HG02852 (cell line): ENCODE data around the gene OR6A2.
A peak's percentile ranks its signal among the peaks of the same experiment; 100 is the strongest.

ENCODE experiments used
- ATAC-seq: cut with Tn5 transposase; IDR thresholded peaks from one replicate; pipeline ENCODE4 v1.9.1; 2021; ENCODE audit warnings: mild to moderate bottlenecking, moderate library complexity; ENCODE audit not compliant: unreplicated experiment

OR6A2 gene

DNA sequence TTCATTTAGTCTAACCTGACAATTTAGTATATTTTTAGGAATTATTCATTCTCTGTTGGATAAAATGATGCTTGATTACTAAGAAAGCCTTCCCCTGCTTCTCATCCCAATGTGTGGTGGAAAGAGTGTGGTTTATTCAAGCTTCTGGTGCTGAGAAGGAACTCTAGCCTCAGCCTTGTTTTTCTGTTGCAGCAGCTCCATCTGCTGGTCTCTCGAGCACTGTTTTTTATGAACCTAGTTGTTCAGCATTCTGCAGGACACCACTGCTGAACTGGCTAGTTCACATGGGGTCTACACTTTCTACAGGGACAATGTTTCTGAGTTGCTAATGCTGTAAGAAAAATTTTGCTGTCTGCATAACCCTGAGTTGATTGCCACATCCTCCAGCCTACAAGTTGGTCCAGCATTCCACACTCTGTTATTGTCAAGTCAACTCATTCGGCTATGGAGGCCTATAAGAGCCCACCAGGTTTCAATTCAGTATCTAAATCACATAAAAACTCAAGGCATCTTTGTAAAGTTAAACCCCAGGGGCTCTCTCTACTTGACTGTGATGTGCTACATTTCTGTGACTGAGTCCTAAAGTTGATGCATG is 42.0 kb downstream of the OR6A2 start:
- ATAC-seq, result peak; percentile 79

DNA sequence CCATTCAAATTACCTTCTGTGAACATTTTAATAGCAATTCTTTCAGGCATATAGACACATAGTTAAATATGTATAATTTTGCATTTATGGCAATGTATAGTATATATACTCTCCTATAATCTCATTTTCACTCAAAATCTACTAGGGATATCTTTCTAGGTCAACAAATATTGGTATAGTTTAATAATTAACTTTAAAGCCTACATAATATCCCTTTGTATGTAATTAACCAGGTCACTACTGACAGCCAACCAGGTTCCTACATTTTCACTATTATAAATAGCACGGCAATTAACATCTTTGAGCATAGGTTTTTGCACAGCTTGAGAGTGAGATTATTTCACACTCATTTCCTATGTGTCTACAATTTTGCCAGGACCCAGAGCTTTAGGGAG is 43.5 kb downstream of the OR6A2 start:
- ATAC-seq, result no peak

DNA sequence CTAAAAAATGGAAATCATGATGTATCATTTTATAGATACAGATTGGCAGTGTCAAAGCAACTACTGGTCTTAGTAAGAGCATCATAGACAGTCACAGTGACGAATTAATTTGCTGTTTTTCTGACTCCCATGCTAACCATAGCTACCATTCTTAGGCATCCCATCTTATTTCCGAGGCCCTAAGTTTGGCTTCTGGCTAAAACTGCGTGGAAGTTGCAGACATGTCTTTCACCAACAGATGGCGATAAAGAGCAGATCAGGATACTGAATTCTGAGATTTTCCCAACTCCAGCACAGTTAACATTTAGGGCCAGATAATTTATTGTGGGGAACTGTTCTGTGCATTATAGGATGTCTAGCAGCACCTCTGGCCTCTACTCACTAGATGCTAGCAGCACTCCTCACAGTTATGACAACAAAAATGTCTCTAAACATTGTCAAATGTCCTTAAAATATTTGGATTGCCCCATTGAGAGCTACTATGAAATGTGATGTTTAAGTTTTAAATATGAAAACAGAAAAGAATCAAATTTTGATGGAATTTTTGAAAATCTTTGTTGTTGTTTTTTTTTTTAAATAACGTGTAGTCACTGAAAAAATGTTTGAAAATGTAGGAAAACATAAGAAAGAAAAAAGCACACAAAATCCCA is 44.1 kb downstream of the OR6A2 start:
- ATAC-seq, result peak; percentile 52

DNA sequence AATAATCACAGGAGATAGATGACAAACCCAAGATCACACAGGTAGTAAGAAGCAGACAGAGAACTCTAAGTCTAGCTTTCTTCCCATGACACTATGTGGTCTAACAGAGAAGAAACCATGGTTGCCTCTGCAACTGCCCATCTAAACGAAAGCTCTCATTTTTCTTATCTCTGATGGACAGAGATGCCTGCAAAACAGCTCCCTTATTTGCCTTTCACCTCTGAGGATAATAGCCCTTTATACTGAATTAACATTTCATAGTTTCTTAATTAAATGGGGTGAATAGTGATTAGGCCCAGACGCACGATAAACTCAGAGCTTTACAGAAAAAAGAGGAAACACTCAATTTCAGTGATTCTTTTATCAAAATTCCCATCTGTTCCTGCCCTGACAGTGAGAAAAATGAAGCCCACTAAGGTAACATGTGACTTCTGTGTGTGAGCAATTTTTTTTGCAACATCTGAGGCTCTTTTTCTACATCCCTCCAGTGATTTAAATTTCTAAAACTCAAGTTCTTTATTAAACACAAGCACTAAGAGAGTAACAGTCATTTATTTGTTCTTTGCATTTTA is 52.3 kb downstream of the OR6A2 start:
- no peak for ATAC-seq

DNA sequence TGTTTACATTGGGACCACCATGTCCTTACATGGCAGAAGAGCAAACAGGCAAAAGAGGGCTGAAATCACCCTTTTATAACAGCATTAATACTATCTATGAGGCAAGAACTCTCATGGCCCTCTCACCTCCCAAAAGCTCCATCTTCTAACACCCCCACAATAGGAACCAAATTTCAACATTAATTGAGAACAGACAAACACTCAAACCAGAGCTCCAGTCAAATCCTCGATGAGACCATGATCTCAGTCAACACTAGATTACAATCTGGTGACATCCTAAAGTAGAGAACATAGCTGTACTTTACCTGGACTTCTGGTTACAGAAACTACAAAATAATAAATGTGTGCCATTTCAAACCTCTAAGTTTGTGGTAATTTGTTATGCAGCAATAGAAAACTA is 52.9 kb downstream of the OR6A2 start:
- ATAC-seq, result peak; percentile 19

DNA sequence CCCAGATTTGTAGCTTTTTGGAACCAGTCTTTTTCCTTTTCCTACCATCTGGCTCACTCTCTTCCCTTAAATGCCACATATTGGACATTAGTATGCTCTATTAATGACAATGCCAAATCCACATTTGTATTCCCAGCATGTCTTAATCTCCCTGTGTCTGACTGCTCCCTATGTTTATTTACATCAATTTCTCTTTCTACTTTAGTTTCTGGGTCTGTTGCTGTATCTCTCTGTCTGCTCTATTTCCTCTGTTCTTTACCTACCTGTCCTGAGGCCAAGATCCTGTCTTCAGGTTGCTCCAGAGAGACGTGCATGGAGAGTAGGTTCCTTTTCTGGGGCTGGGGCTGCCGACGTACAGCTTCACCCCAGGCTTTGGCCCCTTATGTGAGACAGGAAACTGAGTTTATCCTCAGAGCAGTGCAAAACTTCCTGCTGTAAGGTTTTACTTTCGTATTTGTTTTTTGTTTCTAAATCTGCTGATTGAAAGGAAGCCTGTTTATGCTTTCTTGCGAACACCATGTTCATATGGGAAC is 53.3 kb downstream of the OR6A2 start:
- peak; percentile 77 for ATAC-seq

DNA sequence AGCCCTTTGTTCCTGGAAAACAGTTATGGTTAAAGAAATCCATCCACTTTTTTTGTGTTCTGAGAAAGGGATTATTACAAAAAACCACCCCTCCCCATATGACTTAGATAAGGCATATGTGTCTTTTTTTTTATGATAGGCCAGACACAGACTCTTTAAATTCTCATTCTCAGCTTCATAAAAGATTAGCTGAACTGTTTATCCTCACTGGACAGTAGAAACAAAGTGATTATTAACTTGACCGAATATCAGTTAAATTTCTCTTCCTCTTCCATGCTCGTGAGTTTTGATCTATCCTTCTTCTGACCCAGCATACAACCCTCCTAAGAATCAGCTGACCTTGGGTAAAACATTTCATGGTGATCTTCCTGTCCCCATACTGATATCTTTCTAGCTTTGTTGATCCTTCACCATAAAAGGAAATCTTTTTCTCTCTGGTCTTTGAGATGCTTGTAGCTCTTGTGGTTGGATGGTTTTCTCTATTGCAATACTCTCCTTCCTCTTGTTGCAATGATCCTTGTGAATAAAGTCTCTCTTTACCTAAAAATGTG is 53.9 kb downstream of the OR6A2 start:
- ATAC-seq, result peak; percentile 64

DNA sequence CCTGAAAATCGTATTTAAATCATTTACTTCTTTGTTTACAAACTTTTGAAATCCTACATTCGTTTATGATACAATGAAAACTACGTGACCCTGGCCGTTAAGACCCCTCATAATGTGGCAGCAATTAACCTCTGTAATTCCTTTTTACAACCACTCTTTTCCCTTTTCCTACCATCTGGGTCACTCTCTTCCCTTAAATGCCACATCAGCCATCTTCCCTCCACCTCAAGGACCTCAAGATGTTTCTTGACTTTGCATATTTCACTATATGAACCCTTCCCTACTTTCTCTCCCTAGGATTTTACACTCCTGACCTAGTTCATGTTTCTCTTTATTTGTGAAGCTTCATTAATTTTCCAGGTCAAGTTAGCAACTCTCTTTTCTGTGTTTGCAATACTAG is 54.5 kb downstream of the OR6A2 start:
- no peak for ATAC-seq

DNA sequence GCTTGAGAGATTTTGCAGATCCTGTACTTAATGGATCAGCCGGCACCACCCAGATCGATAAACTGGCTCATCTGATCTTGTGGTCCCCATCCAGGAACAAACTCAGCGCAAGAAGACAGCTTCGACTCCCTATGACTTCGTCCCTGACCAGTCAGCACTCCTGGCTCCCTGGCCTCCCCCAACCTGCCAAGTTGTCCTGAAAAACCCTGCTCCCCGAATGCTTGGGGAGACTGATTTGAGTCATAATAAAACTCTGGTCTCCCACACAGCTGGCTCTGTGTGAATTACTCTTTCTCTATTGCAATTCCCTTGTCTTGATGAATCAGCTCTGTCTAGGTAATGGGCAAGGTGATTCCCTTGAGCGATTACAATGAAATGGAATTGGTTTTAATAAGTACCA is 57.2 kb downstream of the OR6A2 start:
- no peak for ATAC-seq
